ENCODE measurements around the gene GNG13.
"Not testable (repeated sequence)": the region's sequence is repeated elsewhere in the genome, so short reads cannot be mapped to it uniquely, and the experiment has no call there.

GNG13 gene

GRCh38 chr16:799948-800833, at the start of gene GNG13:
Gene GNG13, minus strand, starts transcription at chr16:800734. Its CDS starts 1,657 bp downstream, at chr16:799077.
- DNase-seq: no peak

- no peak for DNase-seq
Measured at GRCh38 chr16:848510-849253, 48.1 kb upstream of the GNG13 start.

- no peak for DNase-seq
Measured at GRCh38 chr16:847681-848445, 47.3 kb upstream of the GNG13 start.

- DNase-seq: no peak
Measured at GRCh38 chr16:847151-847550, 46.6 kb upstream of the GNG13 start.

- no peak for DNase-seq
Measured at GRCh38 chr16:845351-845745, 44.8 kb upstream of the GNG13 start.

- no peak for DNase-seq
Measured at GRCh38 chr16:844638-845350, 44.3 kb upstream of the GNG13 start.

GRCh38 chr16:843771-844170, 43.2 kb upstream of the GNG13 start:
- DNase-seq: no peak

- no peak for DNase-seq
Measured at GRCh38 chr16:842711-843560, 42.4 kb upstream of the GNG13 start.

GRCh38 chr16:842061-842476, 41.5 kb upstream of the GNG13 start:
- DNase-seq: no peak

- no peak for DNase-seq
Measured at GRCh38 chr16:841455-842060, 41.0 kb upstream of the GNG13 start.

GRCh38 chr16:840561-841454, 40.3 kb upstream of the GNG13 start:
- DNase-seq: no peak

GRCh38 chr16:839643-840408, 39.3 kb upstream of the GNG13 start:
- no peak for DNase-seq

GRCh38 chr16:838741-839140, 38.2 kb upstream of the GNG13 start:
- DNase-seq: no peak

GRCh38 chr16:836822-837221, 36.3 kb upstream of the GNG13 start:
- DNase-seq: not testable (repeated sequence)

- no peak for DNase-seq
Measured at GRCh38 chr16:836221-836620, 35.7 kb upstream of the GNG13 start.

- no peak for DNase-seq
Measured at GRCh38 chr16:835373-835772, 34.8 kb upstream of the GNG13 start.

GRCh38 chr16:833411-833810, 32.9 kb upstream of the GNG13 start:
- no peak for DNase-seq

- no peak for DNase-seq
Measured at GRCh38 chr16:832652-833336, 32.3 kb upstream of the GNG13 start.

Data from activated T-cell treated with anti-CD3 and anti-CD28 coated beads for 4 hours (primary cell).